Panc1 (cell line): Measurements from ENCODE around the gene TPPP. TPM values are rescaled to one million over a fixed set of nuclear protein-coding genes. Genes with fewer than 3 reads are reported as not detected.
"Not testable (repeated sequence)": the region's sequence is repeated elsewhere in the genome, so short reads cannot be mapped to it uniquely, and the experiment has no call there.

Experiments
- ATAC-seq: fragments of 200-7000 bp; cut with Tn5 transposase; 2 replicates; pipeline ENCODE4 v1.9.1; 2020; ENCODE audit warnings: mild to moderate bottlenecking, moderate library complexity
- BruUV-seq: library from RNA; stranded (reverse); fragments of 400-500 nt; replicated peaks from 2 replicates; lab custom pipeline; 2021; lab: Mats Ljungman, UMichigan
- CTCF ChIA-PET: fragments of 300-600 bp; sonication (Branson Sonifier 250); formaldehyde crosslinking; loops from one replicate; lab custom pipeline; 2022; ENCODE audit warnings: antibody characterized with exemption; lab: Charles Lee
- POLR2A ChIA-PET: fragments of 300-600 bp; sonication (Branson Sonifier 250); formaldehyde crosslinking; loops from one replicate; lab custom pipeline; 2022; ENCODE audit warnings: antibody characterized with exemption; lab: Charles Lee
- DNase-seq: peaks from one replicate; pipeline ENCODE4 v3.0.0-alpha.2; 2010; ENCODE audit warnings: low read depth, low spot score
- H3K27ac ChIP-seq: 2 replicates; pipeline ENCODE4 v1.5.1; 2011; ENCODE audit warnings: mild to moderate bottlenecking, low read length, inconsistent platforms
- H3K27me3 ChIP-seq: fragments of 200-500 bp; sonication (Bioruptor generic); 2 replicates; pipeline ENCODE4 v1.6.0; 2014; ENCODE audit warnings: low read length, inconsistent platforms; ENCODE audit not compliant: control insufficient read depth, insufficient read depth
- H3K36me3 ChIP-seq: fragments of 200-500 bp; sonication (Bioruptor generic); 2 replicates; pipeline ENCODE4 v1.5.1; 2014; ENCODE audit warnings: inconsistent platforms, mild to moderate bottlenecking, low read length, moderate library complexity; ENCODE audit not compliant: control insufficient read depth, insufficient read depth
- H3K4me1 ChIP-seq: 2 replicates; pipeline ENCODE4 v1.5.1; 2011; ENCODE audit warnings: inconsistent platforms, mild to moderate bottlenecking, low read length, moderate library complexity; ENCODE audit not compliant: control insufficient read depth, insufficient read depth
- H3K4me3 ChIP-seq, 2 experiments: 2 replicates each; pipeline ENCODE4 v1.5.1; 2011 to 2012; ENCODE audit warnings: low read depth in 2 of 2, low read length in 2 of 2, mild to moderate bottlenecking in 2 of 2, inconsistent platforms in 1 of 2, moderate library complexity in 1 of 2
- H3K9me3 ChIP-seq: fragments of 200-500 bp; sonication (Bioruptor generic); 2 replicates; pipeline ENCODE4 v1.5.1; 2014; ENCODE audit warnings: low read depth, mild to moderate bottlenecking, inconsistent platforms, low read length, moderate library complexity; ENCODE audit not compliant: control insufficient read depth, insufficient read depth
- in situ Hi-C: cut with HindIII; loops from 2 replicates; pipeline ENCODE4 v1.10.0; 2016; ENCODE audit warnings: low sequenced_read_pairs, low pct_unique_long_range_greater_than_20kb
- intact Hi-C: fragments of 100-400 bp; cut with micrococcal nuclease; formaldehyde crosslinking; loops from one replicate; pipeline ENCODE4 v1.10.0; 2022; ENCODE audit not compliant: unreplicated experiment
- total RNA-seq: library from RNA; stranded (reverse); gene quantifications from one replicate; pipeline ENCODE4 v1.2.1, GENCODE V29; 2021; ENCODE audit not compliant: unreplicated experiment

The TPPP gene
- total RNA-seq, 1 experiment from 2014 or later, result 0.98 TPM

GRCh38 chr5:714215-715118, 21.3 kb upstream of the TPPP start:
- not testable (repeated sequence) for ATAC-seq

GRCh38 chr5:713686-714085, 20.5 kb upstream of the TPPP start:
- POLR2A ChIA-PET, in situ Hi-C loops, H3K36me3 ChIP-seq, H3K9me3 ChIP-seq, H3K27ac ChIP-seq, BruUV-seq, intact Hi-C loops, DNase-seq, H3K4me3 ChIP-seq, H3K4me1 ChIP-seq, ATAC-seq, H3K27me3 ChIP-seq, CTCF ChIA-PET: not testable (repeated sequence)

More at GRCh38 chr5:714215-715118, 21.3 kb upstream of the TPPP start:
- DNase-seq, intact Hi-C loops, H3K4me1 ChIP-seq, H3K9me3 ChIP-seq, H3K36me3 ChIP-seq, H3K27me3 ChIP-seq, H3K27ac ChIP-seq, BruUV-seq, in situ Hi-C loops, CTCF ChIA-PET, H3K4me3 ChIP-seq, POLR2A ChIA-PET: not testable (repeated sequence)

GRCh38 chr5:708848-709517, 15.8 kb upstream of the TPPP start:
- CTCF ChIA-PET, intact Hi-C loops, H3K9me3 ChIP-seq, ATAC-seq, H3K27ac ChIP-seq, H3K36me3 ChIP-seq, H3K27me3 ChIP-seq, H3K4me1 ChIP-seq, in situ Hi-C loops, POLR2A ChIA-PET, H3K4me3 ChIP-seq, DNase-seq, BruUV-seq: not testable (repeated sequence)

GRCh38 chr5:708374-708773, 15.2 kb upstream of the TPPP start:
- DNase-seq, H3K36me3 ChIP-seq, POLR2A ChIA-PET, H3K4me1 ChIP-seq, ATAC-seq, in situ Hi-C loops, H3K27ac ChIP-seq, H3K27me3 ChIP-seq, CTCF ChIA-PET, intact Hi-C loops, H3K4me3 ChIP-seq, H3K9me3 ChIP-seq, BruUV-seq: not testable (repeated sequence)

- ATAC-seq, H3K27me3 ChIP-seq, H3K27ac ChIP-seq, DNase-seq, CTCF ChIA-PET, H3K36me3 ChIP-seq, POLR2A ChIA-PET, H3K9me3 ChIP-seq, H3K4me3 ChIP-seq, BruUV-seq, intact Hi-C loops, in situ Hi-C loops, H3K4me1 ChIP-seq: not testable (repeated sequence)
Measured at GRCh38 chr5:706127-706526, 13.0 kb upstream of the TPPP start.

- H3K27me3 ChIP-seq, CTCF ChIA-PET: not testable (repeated sequence)
Measured at GRCh38 chr5:696753-697702, 3.9 kb upstream of the TPPP start.

More at GRCh38 chr5:696753-697702, 3.9 kb upstream of the TPPP start:
- H3K36me3 ChIP-seq, POLR2A ChIA-PET, H3K4me3 ChIP-seq, H3K9me3 ChIP-seq, ATAC-seq, in situ Hi-C loops, BruUV-seq, H3K4me1 ChIP-seq, H3K27ac ChIP-seq, intact Hi-C loops, DNase-seq: not testable (repeated sequence)
